Esophagus squamous epithelium (tissue), 4 donors: ENCODE data around the gene RPGRIP1L.

Experiments used
- POLR2A ChIP-seq, 4 donors: fragments of 450-650 bp; IDR thresholded peaks; one replicate each; pipeline ENCODE4 v1.6.1; 2017; ENCODE audit warnings: antibody characterized with exemption in 4 of 4, mild to moderate bottlenecking in 4 of 4, moderate library complexity in 3 of 4
- TF ChIP-seq, protein P1 (sequence below), 6 experiments: fragments of 450-650 bp in 4 of 6; fragments of 200-600 bp in 2 of 6; sonication (generic) in 2 of 6; IDR thresholded peaks; one replicate each; pipeline ENCODE4 v1.5.1; 2016 to 2019; ENCODE audit warnings: antibody characterized with exemption in 6 of 6, mild to moderate bottlenecking in 4 of 6, moderate library complexity in 4 of 6

DNA sequence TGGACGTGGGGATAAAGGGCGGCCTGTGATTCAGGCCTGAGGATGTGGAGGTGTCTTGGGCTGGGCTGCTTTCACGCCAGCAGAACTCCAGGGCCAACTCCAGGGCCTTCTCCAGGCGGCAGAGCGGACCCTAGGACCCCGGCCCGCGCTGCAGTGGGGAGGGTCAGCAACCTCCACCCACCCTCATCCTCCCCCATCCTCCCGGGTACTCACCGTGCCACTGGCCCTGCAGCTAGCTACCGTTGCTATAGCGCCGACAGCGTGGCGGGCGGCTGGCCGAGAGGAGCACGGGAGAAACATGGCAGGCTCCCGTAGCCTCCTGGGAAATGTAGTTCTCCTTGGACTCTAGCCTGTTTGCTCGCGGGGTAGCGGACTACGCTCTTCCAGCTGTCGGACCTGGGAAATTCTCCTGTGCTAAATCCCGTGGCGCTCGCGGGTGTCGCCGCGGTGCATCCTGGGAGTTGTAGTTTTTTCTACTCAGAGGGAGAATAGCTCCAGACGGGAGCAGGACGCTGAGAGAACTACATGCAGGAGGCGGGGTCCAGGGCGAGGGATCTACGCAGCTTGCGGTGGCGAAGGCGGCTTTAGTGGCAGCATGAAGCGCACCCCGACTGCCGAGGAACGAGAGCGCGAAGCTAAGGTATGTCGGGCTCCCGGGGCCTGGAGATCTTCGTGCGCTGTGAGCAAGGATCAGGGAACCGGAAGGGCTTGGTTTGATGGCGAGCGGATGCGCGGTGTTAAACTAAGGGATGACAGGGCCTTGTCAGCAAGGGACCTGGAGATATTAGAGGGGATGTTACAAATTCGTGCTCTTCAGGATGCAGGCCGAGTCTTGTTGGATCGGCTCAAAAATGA lies at the start of gene RPGRIP1L, which contains the start of gene FTO:
- TF ChIP-seq, protein P1, sequence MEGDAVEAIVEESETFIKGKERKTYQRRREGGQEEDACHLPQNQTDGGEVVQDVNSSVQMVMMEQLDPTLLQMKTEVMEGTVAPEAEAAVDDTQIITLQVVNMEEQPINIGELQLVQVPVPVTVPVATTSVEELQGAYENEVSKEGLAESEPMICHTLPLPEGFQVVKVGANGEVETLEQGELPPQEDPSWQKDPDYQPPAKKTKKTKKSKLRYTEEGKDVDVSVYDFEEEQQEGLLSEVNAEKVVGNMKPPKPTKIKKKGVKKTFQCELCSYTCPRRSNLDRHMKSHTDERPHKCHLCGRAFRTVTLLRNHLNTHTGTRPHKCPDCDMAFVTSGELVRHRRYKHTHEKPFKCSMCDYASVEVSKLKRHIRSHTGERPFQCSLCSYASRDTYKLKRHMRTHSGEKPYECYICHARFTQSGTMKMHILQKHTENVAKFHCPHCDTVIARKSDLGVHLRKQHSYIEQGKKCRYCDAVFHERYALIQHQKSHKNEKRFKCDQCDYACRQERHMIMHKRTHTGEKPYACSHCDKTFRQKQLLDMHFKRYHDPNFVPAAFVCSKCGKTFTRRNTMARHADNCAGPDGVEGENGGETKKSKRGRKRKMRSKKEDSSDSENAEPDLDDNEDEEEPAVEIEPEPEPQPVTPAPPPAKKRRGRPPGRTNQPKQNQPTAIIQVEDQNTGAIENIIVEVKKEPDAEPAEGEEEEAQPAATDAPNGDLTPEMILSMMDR (IDR thresholded peaks at IDR 0.05): peak in 5 of 6 experiments; percentile 9 to 42 (median 28)
- TF ChIP-seq POLR2A (IDR thresholded peaks at IDR 0.05): peak in 1 of 4 donors; percentile 38
